T-helper 17 cell (primary cell): ENCODE data around the gene LYZL6. TPM values are rescaled to one million over a fixed set of nuclear protein-coding genes. Genes with fewer than 3 reads are reported as not detected.
"Not testable (repeated sequence)": the region's sequence is repeated elsewhere in the genome, so short reads cannot be mapped to it uniquely, and the experiment has no call there.

Experiments
- ATAC-seq: fragments of 150-1000 bp; cut with Tn5 transposase; 2 replicates; pipeline ENCODE4 v1.10.0; 2021; ENCODE audit warnings: mild to moderate bottlenecking, moderate library complexity
- DNase-seq, 3 donors: peaks; one replicate each; pipeline versions ENCODE4 v3.0.0 to v3.0.0-alpha.2; 2020 to 2021
- H3K9me3 ChIP-seq: one replicate; pipeline ENCODE4 v1.7.0; 2013; ENCODE audit warnings: low read length, mild to moderate bottlenecking; ENCODE audit not compliant: control insufficient read depth, poor library complexity, severe bottlenecking
- H3K27ac Mint-ChIP-seq: one replicate; pipeline ENCODE4 v1.8.0; 2022; ENCODE audit warnings: mild to moderate bottlenecking, moderate library complexity, mixed read lengths
- H3K27me3 Mint-ChIP-seq: one replicate; pipeline ENCODE4 v1.8.0; 2022; ENCODE audit warnings: mixed read lengths
- H3K36me3 Mint-ChIP-seq: one replicate; pipeline ENCODE4 v1.8.0; 2022; ENCODE audit warnings: low read depth, mixed read lengths
- H3K4me1 Mint-ChIP-seq: one replicate; pipeline ENCODE4 v1.8.0; 2022; ENCODE audit warnings: mild to moderate bottlenecking, mixed read lengths
- H3K4me3 Mint-ChIP-seq: one replicate; pipeline ENCODE4 v1.8.0; 2022; ENCODE audit warnings: mild to moderate bottlenecking, moderate library complexity, mixed read lengths
- total RNA-seq, 4 donors: library from RNA in 2 of 4; stranded (reverse) in 2 of 4; gene quantifications; one replicate each; pipeline ENCODE4 v1.2.3 and lab custom pipeline; 2022 to 2026

The LYZL6 gene
- total RNA-seq, 2 donors from 2014 or later = not detected

- Mint-ChIP-seq H3K4me1 (peaks cover 2% of the 10 kb centered on the region), H3K27ac (no peak overlapping the region), H3K36me3 (no peaks in the 10 kb centered on the region), H3K4me3 (no peak overlapping the region), H3K27me3 (peaks cover 14% of the 10 kb centered on the region)
- H3K9me3 ChIP-seq = no peaks in the 10 kb centered on the region
- DNase-seq (no peak), ATAC-seq (no peak)
Measured at GRCh38 chr17:35912942-35913341, 30.6 kb downstream of the LYZL6 start.

DNA sequence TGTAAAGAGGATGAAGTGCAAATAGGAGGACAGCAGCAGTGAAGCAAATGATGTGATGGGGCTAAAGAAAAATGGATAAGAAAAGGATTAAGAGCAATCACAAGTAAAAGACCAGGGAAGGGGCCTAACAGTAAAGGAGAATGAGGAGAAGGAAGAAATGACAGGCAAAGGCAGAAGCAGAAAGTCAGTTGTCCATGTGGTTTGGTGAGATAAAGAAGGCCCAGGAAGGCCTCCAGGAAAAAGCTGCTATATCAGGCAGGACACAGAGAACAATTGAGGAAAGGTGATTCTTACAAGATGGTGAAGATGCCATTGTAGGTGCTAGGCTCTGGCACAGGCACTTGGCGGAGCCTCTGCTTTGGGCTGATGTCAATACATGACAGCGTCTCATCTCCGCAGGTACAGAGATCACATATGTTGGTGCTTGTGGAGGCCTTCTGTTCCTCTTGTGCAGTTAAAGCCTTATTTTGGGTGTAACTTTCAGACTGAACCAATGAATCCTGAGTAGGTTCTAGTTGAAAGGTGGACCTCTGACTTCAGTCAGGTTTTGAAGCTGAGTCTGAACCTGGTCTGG lies 31.1 kb downstream of the LYZL6 start:
- H3K9me3 ChIP-seq = no peaks in the 10 kb centered on the region
- peaks cover 2% of the 10 kb centered on the region for H3K4me1 Mint-ChIP-seq
- ATAC-seq (no peak), DNase-seq (no peak)
- H3K36me3 Mint-ChIP-seq = no peaks in the 10 kb centered on the region
- H3K4me3 Mint-ChIP-seq = no peak overlapping the region
- no peak overlapping the region for H3K27ac Mint-ChIP-seq
- peaks cover 9% of the 10 kb centered on the region for H3K27me3 Mint-ChIP-seq

GRCh38 chr17:35909408-35909807 lies 34.1 kb downstream of the LYZL6 start:
- H3K27me3 Mint-ChIP-seq = peaks cover 25% of the 10 kb centered on the region
- no peaks in the 10 kb centered on the region for H3K9me3 ChIP-seq
- peaks cover 2% of the 10 kb centered on the region for H3K4me1 Mint-ChIP-seq
- H3K4me3 Mint-ChIP-seq = no peak overlapping the region
- ATAC-seq (no peak), DNase-seq (no peak)
- H3K27ac Mint-ChIP-seq = no peak overlapping the region
- H3K36me3 Mint-ChIP-seq = no peaks in the 10 kb centered on the region

DNA sequence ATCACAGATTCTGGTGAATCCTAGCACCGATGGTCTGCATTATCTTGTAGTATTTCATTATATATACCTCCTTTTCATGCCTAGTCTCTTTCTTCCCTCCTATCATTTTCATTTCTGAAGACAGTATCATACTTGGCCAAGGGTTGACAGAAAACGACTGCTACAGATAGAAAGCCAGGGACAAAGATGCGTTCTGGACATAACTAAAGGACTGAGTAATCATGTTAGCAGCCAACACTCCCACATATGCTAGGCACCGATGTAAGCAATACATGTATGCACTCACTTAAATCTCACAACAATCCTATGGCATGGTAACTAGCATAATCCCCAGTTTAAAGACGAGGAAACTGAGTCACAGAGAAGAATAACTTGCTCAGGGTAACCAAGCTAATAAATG lies 35.8 kb downstream of the LYZL6 start:
- ATAC-seq (no peak), DNase-seq (no peak)
- Mint-ChIP-seq H3K27me3 (peaks cover 25% of the 10 kb centered on the region), H3K4me3 (no peak overlapping the region), H3K36me3 (no peaks in the 10 kb centered on the region), H3K27ac (no peak overlapping the region), H3K4me1 (peaks cover 2% of the 10 kb centered on the region)
- H3K9me3 ChIP-seq = no peaks in the 10 kb centered on the region

DNA sequence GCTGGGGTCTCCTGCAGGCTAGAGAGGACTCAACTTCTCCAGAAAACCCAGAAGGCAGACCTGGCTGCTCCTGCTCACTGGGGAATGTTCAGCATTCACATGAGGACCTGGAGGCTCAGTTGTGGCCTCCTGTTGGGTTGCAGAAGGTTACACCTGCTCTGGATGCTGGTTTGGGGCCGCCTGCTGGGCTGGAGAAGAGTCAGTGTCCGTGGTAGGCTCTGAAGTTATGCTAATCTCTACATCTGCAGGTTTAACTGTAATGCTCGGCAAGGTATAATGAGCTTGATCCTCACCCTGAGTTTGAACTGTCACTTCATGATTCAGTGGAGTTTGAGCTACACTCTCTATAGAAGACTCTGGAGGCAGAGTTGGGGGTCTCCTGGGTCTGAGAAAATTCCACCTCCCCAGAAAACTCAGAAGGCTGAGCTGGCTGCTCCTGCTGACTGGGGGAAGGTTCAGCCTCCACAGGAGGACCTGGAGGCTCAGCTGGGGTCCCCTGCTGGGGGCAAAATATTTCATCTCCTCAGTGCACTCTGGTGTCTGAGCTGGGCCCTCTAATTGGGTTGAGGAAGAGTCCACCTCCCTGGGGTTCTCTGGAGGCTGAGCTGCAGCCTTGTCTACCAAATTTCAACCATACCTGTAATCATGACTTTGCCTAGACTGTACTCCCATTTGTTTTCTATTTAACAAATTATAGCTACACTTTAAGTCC lies 36.4 kb downstream of the LYZL6 start:
- no peaks in the 10 kb centered on the region for H3K36me3 Mint-ChIP-seq
- no peak overlapping the region for H3K4me3 Mint-ChIP-seq
- ATAC-seq (no peak), DNase-seq (no peak)
- peaks cover 2% of the 10 kb centered on the region for H3K4me1 Mint-ChIP-seq
- no peak overlapping the region for H3K27ac Mint-ChIP-seq
- no peaks in the 10 kb centered on the region for H3K9me3 ChIP-seq
- peaks cover 25% of the 10 kb centered on the region for H3K27me3 Mint-ChIP-seq

DNA sequence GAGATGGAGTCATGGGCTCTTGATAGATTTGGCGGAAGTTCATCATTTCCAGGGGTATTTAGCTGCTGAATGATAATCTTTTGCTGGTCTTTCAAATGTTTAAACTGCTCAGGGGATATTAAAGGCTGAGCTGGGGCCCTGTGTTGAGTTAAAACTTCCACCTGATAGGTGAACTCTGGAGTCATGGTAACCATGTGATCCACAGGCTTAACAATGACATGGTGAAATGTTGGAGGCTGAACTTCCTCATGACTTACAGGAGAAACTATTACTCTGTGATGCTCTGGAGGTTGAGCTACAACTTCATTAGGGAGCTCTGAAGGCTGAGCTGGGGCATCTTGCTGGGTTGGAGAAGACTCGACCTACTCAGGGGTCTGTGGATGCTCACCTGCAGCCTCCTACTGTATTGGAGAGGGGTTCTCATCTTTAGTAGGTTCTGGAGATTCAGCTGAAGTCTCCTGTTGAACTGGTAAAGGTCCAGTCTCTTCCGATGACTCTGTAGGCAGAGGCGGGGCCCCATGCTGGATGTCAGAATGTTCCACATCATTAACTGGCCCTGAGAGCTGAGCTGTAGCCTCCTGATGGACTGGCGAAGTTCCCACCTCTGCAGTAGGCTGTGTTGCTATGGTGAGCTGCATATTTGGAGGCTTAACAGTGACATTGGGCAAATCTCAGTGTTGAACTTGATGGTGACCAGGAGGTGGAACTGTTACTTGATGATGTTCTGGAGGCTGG lies 37.2 kb downstream of the LYZL6 start:
- no peaks in the 10 kb centered on the region for H3K9me3 ChIP-seq
- peaks cover 2% of the 10 kb centered on the region for H3K4me1 Mint-ChIP-seq
- no peak overlapping the region for H3K4me3 Mint-ChIP-seq
- peaks cover 28% of the 10 kb centered on the region for H3K27me3 Mint-ChIP-seq
- DNase-seq (no peak), ATAC-seq (no peak)
- H3K27ac Mint-ChIP-seq = no peak overlapping the region
- H3K36me3 Mint-ChIP-seq = no peaks in the 10 kb centered on the region

DNA sequence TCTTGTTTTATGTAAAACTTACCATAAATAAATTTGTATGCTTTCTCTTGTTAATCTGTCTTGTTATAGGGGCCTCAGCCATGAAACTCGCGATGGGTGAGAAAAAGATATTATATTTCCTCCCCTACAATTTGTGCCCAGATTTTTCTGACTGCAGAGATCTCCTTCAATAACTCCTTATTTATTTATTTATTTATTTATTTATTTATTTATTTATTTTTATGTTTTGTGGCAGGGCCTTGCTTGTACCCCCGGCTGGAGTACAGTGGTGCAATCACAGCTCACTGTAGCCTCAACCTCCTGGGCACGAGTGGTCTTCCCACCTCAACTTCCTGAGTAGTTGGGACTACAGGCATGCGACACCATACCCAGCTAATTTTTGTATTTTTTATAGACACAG lies 40.1 kb downstream of the LYZL6 start:
- DNase-seq (no peak), ATAC-seq (no peak)
- no peaks in the 10 kb centered on the region for H3K9me3 ChIP-seq
- H3K4me3 Mint-ChIP-seq = no peak overlapping the region
- no peak overlapping the region for H3K27ac Mint-ChIP-seq
- no peaks in the 10 kb centered on the region for H3K36me3 Mint-ChIP-seq
- peaks cover 37% of the 10 kb centered on the region for H3K27me3 Mint-ChIP-seq
- no peaks in the 10 kb centered on the region for H3K4me1 Mint-ChIP-seq

DNA sequence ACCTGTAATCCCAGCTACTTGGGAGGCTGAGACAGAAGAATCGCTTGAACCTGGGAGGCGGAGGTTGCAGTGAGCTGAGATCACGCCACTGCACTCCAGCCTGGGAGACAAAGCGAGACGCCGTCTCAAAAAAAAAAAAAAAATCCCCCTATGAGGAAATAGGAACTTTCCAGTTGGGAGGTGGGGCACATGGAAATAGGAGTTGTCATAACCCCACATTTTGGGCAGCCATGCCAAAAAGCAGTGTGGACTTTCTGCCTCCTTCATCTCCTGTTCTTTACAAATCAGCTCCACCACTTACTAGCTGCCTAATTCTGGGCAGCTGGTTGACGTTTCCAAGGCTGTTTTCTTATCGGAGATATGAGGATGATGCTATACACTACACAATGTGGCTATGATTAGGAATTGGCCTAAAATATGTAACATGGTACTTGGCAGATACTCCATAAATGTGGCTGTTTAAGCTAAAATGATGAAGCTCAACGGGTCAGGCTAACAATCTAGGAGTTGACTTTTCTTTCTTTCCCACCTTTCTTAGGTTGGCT lies 41.8 kb downstream of the LYZL6 start:
- H3K4me3 Mint-ChIP-seq = no peak overlapping the region
- no peak overlapping the region for H3K27ac Mint-ChIP-seq
- H3K9me3 ChIP-seq = no peaks in the 10 kb centered on the region
- peaks cover 3% of the 10 kb centered on the region for H3K4me1 Mint-ChIP-seq
- peaks cover 34% of the 10 kb centered on the region for H3K27me3 Mint-ChIP-seq
- DNase-seq = no peak
- no peak for ATAC-seq
- H3K36me3 Mint-ChIP-seq = no peaks in the 10 kb centered on the region

- ATAC-seq (no peak), DNase-seq (no peak)
- peak overlapping the region; percentile 37 for H3K27ac Mint-ChIP-seq
- no peaks in the 10 kb centered on the region for H3K9me3 ChIP-seq
- no peaks in the 10 kb centered on the region for H3K36me3 Mint-ChIP-seq
- H3K4me1 Mint-ChIP-seq = peaks cover 5% of the 10 kb centered on the region
- peaks cover 32% of the 10 kb centered on the region for H3K27me3 Mint-ChIP-seq
- no peak overlapping the region for H3K4me3 Mint-ChIP-seq
Measured at GRCh38 chr17:35900708-35901480, 42.6 kb downstream of the LYZL6 start.

- Mint-ChIP-seq H3K27ac (peak overlapping the region; percentile 37), H3K4me1 (peaks cover 5% of the 10 kb centered on the region), H3K36me3 (no peaks in the 10 kb centered on the region), H3K27me3 (peaks cover 26% of the 10 kb centered on the region), H3K4me3 (no peak overlapping the region)
- H3K9me3 ChIP-seq = no peaks in the 10 kb centered on the region
- ATAC-seq (no peak), DNase-seq (no peak)
Measured at GRCh38 chr17:35900280-35900679, 43.2 kb downstream of the LYZL6 start.

- no peaks in the 10 kb centered on the region for H3K36me3 Mint-ChIP-seq
- ATAC-seq (no peak), DNase-seq (no peak)
- H3K9me3 ChIP-seq = no peaks in the 10 kb centered on the region
- H3K27ac Mint-ChIP-seq = no peak overlapping the region
- H3K4me1 Mint-ChIP-seq = peaks cover 5% of the 10 kb centered on the region
- no peak overlapping the region for H3K4me3 Mint-ChIP-seq
- peaks cover 18% of the 10 kb centered on the region for H3K27me3 Mint-ChIP-seq
Measured at GRCh38 chr17:35898283-35899070, 45.0 kb downstream of the LYZL6 start.

GRCh38 chr17:35897772-35898171 lies 45.7 kb downstream of the LYZL6 start:
- not testable (repeated sequence) for DNase-seq, H3K4me1 Mint-ChIP-seq, H3K36me3 Mint-ChIP-seq, H3K9me3 ChIP-seq, ATAC-seq
- Mint-ChIP-seq H3K27me3 (peaks cover 18% of the 10 kb centered on the region), H3K27ac (peak overlapping the region; percentile 63), H3K4me3 (peak overlapping the region; percentile 41)
